H1 (cell line): Measurements from ENCODE around the gene NCKAP1. TPM values are rescaled to one million over a fixed set of nuclear protein-coding genes. Genes with fewer than 3 reads are reported as not detected.

Experiments
- CTCF ChIA-PET: fragments of 300-600 bp; sonication (Branson Sonifier 250); formaldehyde crosslinking; loops from one replicate; lab custom pipeline; 2021; ENCODE audit not compliant: partially characterized antibody; lab: Charles Lee
- POLR2A ChIA-PET: fragments of 300-600 bp; sonication (Branson Sonifier 250); formaldehyde crosslinking; loops from one replicate; lab custom pipeline; 2021; ENCODE audit warnings: inconsistent platforms; ENCODE audit not compliant: partially characterized antibody; lab: Charles Lee
- DNase-seq, 2 experiments: peaks; one replicate each; pipeline versions ENCODE4 v3.0.0 to v3.0.0-alpha.2; 2010 to 2022; ENCODE audit warnings: low spot score in 2 of 2, low read depth in 1 of 2, mixed read lengths in 1 of 2
- FAIRE-seq: peaks from 2 replicates; lab custom pipeline; 2011; peaks lifted over from hg19 to GRCh38; lab: Jason Lieb, UNC
- H2AFZ ChIP-seq: 2 replicates; pipeline ENCODE4 v1.8.1; 2012; ENCODE audit warnings: low read length, inconsistent platforms
- H2AK5ac ChIP-seq: 2 replicates; pipeline ENCODE4 v1.6.1; 2013; ENCODE audit warnings: low read depth, low read length
- H2BK120ac ChIP-seq: replicated peaks from 2 replicates; pipeline ENCODE3; 2013; ENCODE audit warnings: low read depth, low read length, inconsistent platforms
- H2BK12ac ChIP-seq: 2 replicates; pipeline ENCODE4 v1.6.1; 2013; ENCODE audit warnings: low read depth, low read length
- H2BK15ac ChIP-seq: 2 replicates; pipeline ENCODE4 v1.6.1; 2013; ENCODE audit warnings: low read length
- H2BK20ac ChIP-seq: 2 replicates; pipeline ENCODE4 v1.6.1; 2013; ENCODE audit warnings: low read length
- H2BK5ac ChIP-seq: 2 replicates; pipeline ENCODE4 v1.6.1; 2013; ENCODE audit warnings: low read depth, low read length
- H3K14ac ChIP-seq: 2 replicates; pipeline ENCODE4 v1.6.1; 2013; ENCODE audit warnings: inconsistent platforms; ENCODE audit not compliant: insufficient read length
- H3K18ac ChIP-seq: 2 replicates; pipeline ENCODE4 v1.6.1; 2013; ENCODE audit warnings: low read length; ENCODE audit errors: extremely low read depth
- H3K23ac ChIP-seq: 2 replicates; pipeline ENCODE4 v1.6.1; 2013; ENCODE audit warnings: inconsistent platforms; ENCODE audit not compliant: insufficient read length
- H3K23me2 ChIP-seq: 2 replicates; pipeline ENCODE4 v1.6.1; 2013; ENCODE audit warnings: low read depth, low read length
- H3K27ac ChIP-seq: 2 replicates; pipeline ENCODE4 v1.6.1; 2011; ENCODE audit warnings: low read depth, low read length, inconsistent platforms
- H3K27me3 ChIP-seq, 4 experiments: replicated peaks in 1 of 4; 1 replicate in 1 of 4; 2 replicates in 3 of 4; pipeline versions ENCODE4 v1.6.1 to v1.8.1; 2011 to 2013; ENCODE audit warnings: low read length in 3 of 4, mild to moderate bottlenecking in 3 of 4, inconsistent platforms in 2 of 4, mixed read lengths in 2 of 4, moderate library complexity in 1 of 4; ENCODE audit not compliant: control insufficient read depth in 3 of 4, insufficient read depth in 3 of 4; ENCODE audit errors: extremely low read depth in 1 of 4
- H3K36me3 ChIP-seq, 4 experiments: 2 replicates each; pipeline versions ENCODE4 v1.6.1 to v1.8.1; 2011 to 2013; ENCODE audit warnings: mild to moderate bottlenecking in 4 of 4, low read length in 3 of 4, moderate library complexity in 2 of 4, control low read depth in 1 of 4, inconsistent platforms in 1 of 4; ENCODE audit not compliant: insufficient read depth in 4 of 4, control insufficient read depth in 2 of 4
- H3K4ac ChIP-seq: replicated peaks from 2 replicates; pipeline ENCODE3; 2013; ENCODE audit warnings: low read length, low read depth, mixed read lengths, inconsistent platforms; ENCODE audit not compliant: insufficient read length
- H3K4me1 ChIP-seq, 4 experiments: replicated peaks in 1 of 4; 1 replicate in 1 of 4; 2 replicates in 3 of 4; pipeline versions ENCODE4 v1.6.1 to v1.8.1; 2011 to 2013; ENCODE audit warnings: low read length in 3 of 4, inconsistent platforms in 2 of 4, mixed read lengths in 1 of 4; ENCODE audit not compliant: insufficient read depth in 4 of 4, control insufficient read depth in 3 of 4
- H3K4me2 ChIP-seq, 2 experiments: 2 replicates each; pipeline versions ENCODE4 v1.6.1 to v1.8.1; 2011 to 2013; ENCODE audit warnings: low read depth in 2 of 2, low read length in 2 of 2, control low read depth in 1 of 2, inconsistent platforms in 1 of 2, mild to moderate bottlenecking in 1 of 2; ENCODE audit not compliant: insufficient read depth in 1 of 2
- H3K4me3 ChIP-seq, 4 experiments: fragments of 200-600, 300-600 bp in 1 of 4; sonication (generic), shearing (Covaris generic), sonication (Bioruptor Twin) in 1 of 4; 2 replicates each; pipeline versions ENCODE4 v1.5.1 to v1.8.1; 2011 to 2016; ENCODE audit warnings: low read length in 4 of 4, low read depth in 3 of 4, control low read depth in 2 of 4, inconsistent platforms in 2 of 4, mild to moderate bottlenecking in 2 of 4, mixed read lengths in 1 of 4, moderate library complexity in 1 of 4; ENCODE audit not compliant: insufficient read depth in 2 of 4; ENCODE audit errors: extremely low read depth in 1 of 4
- H3K56ac ChIP-seq: replicated peaks from 2 replicates; pipeline ENCODE3; 2013; ENCODE audit warnings: low read depth, mild to moderate bottlenecking, mixed read lengths, low read length, inconsistent platforms; ENCODE audit not compliant: insufficient read length
- H3K79me1 ChIP-seq: 2 replicates; pipeline ENCODE4 v1.6.1; 2013; ENCODE audit warnings: low read depth, low read length, control low read depth
- H3K79me2 ChIP-seq, 2 experiments: 2 replicates each; pipeline versions ENCODE4 v1.6.1 to v1.8.1; 2012 to 2013; ENCODE audit warnings: low read length in 2 of 2, mild to moderate bottlenecking in 2 of 2, inconsistent platforms in 1 of 2; ENCODE audit not compliant: insufficient read depth in 2 of 2, control insufficient read depth in 1 of 2
- H3K9ac ChIP-seq, 4 experiments: replicated peaks in 1 of 4; 1 replicate in 1 of 4; 2 replicates in 3 of 4; pipeline versions ENCODE4 v1.6.1 to v1.8.1; 2011 to 2013; ENCODE audit warnings: low read depth in 3 of 4, low read length in 3 of 4, control low read depth in 2 of 4, mild to moderate bottlenecking in 2 of 4, moderate library complexity in 2 of 4, inconsistent platforms in 1 of 4; ENCODE audit errors: extremely low read depth in 1 of 4
- H3K9me3 ChIP-seq, 2 experiments: 2 replicates each; pipeline versions ENCODE4 v1.6.1 to v1.8.1; 2012 to 2013; ENCODE audit warnings: mild to moderate bottlenecking in 2 of 2, moderate library complexity in 2 of 2, control low read depth in 1 of 2, inconsistent platforms in 1 of 2, low read depth in 1 of 2, low read length in 1 of 2, mixed read lengths in 1 of 2; ENCODE audit not compliant: insufficient read depth in 2 of 2
- H4K20me1 ChIP-seq, 2 experiments: replicated peaks in 1 of 2; 2 replicates each; pipeline versions ENCODE3 to v1.8.1; 2011 to 2013; ENCODE audit warnings: inconsistent platforms in 2 of 2, low read length in 2 of 2, mild to moderate bottlenecking in 1 of 2; ENCODE audit not compliant: insufficient read depth in 2 of 2, control insufficient read depth in 1 of 2
- H4K5ac ChIP-seq: 2 replicates; pipeline ENCODE4 v1.6.1; 2013; ENCODE audit warnings: low read length, low read depth, mixed read lengths, inconsistent platforms; ENCODE audit not compliant: insufficient read length
- H4K8ac ChIP-seq: 2 replicates; pipeline ENCODE4 v1.8.0; 2013; ENCODE audit warnings: mild to moderate bottlenecking, moderate library complexity, low read length, inconsistent platforms; ENCODE audit not compliant: insufficient read depth; ENCODE audit errors: extremely low read depth
- H4K91ac ChIP-seq: replicated peaks from 2 replicates; pipeline ENCODE3; 2013; ENCODE audit warnings: low read length, mixed read lengths, inconsistent platforms; ENCODE audit not compliant: insufficient read length
- BCL11A ChIP-seq, 2 experiments: IDR thresholded peaks; one replicate each; pipeline ENCODE4 v1.6.1; 2011; ENCODE audit warnings: low read depth in 2 of 2, low read length in 2 of 2, mild to moderate bottlenecking in 2 of 2
- CHD2 ChIP-seq: IDR thresholded peaks from 2 replicates; pipeline ENCODE4 v1.6.1; 2012; ENCODE audit warnings: low read length, improper control_type of control experiment
- CREB1 ChIP-seq: IDR thresholded peaks from 2 replicates; pipeline ENCODE4 v1.6.1; 2012; ENCODE audit warnings: inconsistent platforms
- CTCF ChIP-seq, 3 experiments: IDR thresholded peaks; 1 replicate in 2 of 3; 2 replicates in 1 of 3; pipeline versions ENCODE4 v1.5.1 to v1.6.1; 2011; ENCODE audit warnings: low read length in 3 of 3, mild to moderate bottlenecking in 3 of 3, inconsistent platforms in 2 of 3, low read depth in 1 of 3, moderate library complexity in 1 of 3; ENCODE audit not compliant: insufficient read depth in 1 of 3; ENCODE audit errors: control extremely low read depth in 1 of 3
- EP300 ChIP-seq, 2 experiments: IDR thresholded peaks; 1 replicate in 1 of 2; 2 replicates in 1 of 2; pipeline ENCODE4 v1.6.1; 2011 to 2012; ENCODE audit warnings: low read depth in 2 of 2, low read length in 2 of 2, mild to moderate bottlenecking in 2 of 2, borderline replicate concordance in 1 of 2, inconsistent platforms in 1 of 2, moderate library complexity in 1 of 2
- JUND ChIP-seq: IDR thresholded peaks from 2 replicates; pipeline ENCODE4 v1.6.1; 2011; ENCODE audit warnings: mild to moderate bottlenecking, improper control_type of control experiment, low read length
- KDM4A ChIP-seq: IDR thresholded peaks from one replicate; pipeline ENCODE4 v1.7.1; 2012; ENCODE audit warnings: low read depth, mild to moderate bottlenecking, moderate library complexity, low read length, inconsistent platforms; ENCODE audit not compliant: severe bottlenecking
- KDM5A ChIP-seq: fragments of 200-600 bp; IDR thresholded peaks from 2 replicates; pipeline ENCODE4 v1.7.1; 2012; ENCODE audit warnings: mild to moderate bottlenecking, low read length, inconsistent platforms, mixed read lengths
- NRF1 ChIP-seq: IDR thresholded peaks from 2 replicates; pipeline ENCODE4 v1.6.1; 2011; ENCODE audit warnings: mild to moderate bottlenecking, low read depth, low read length, improper control_type of control experiment
- SIX5 ChIP-seq: IDR thresholded peaks from 2 replicates; pipeline ENCODE4 v1.6.1; 2011; ENCODE audit warnings: mild to moderate bottlenecking, low read depth, low read length
- TBP ChIP-seq: IDR thresholded peaks from 2 replicates; pipeline ENCODE4 v1.6.1; 2011; ENCODE audit warnings: low read depth, low read length, improper control_type of control experiment
- TEAD4 ChIP-seq: IDR thresholded peaks from 2 replicates; pipeline ENCODE4 v1.6.1; 2012; ENCODE audit warnings: low read depth, low read length, inconsistent platforms, mixed read lengths
- YY1 ChIP-seq: IDR thresholded peaks from 2 replicates; pipeline ENCODE4 v1.6.1; 2011; ENCODE audit warnings: low read depth, mild to moderate bottlenecking, low read length
- ZNF274 ChIP-seq: IDR thresholded peaks from 2 replicates; pipeline ENCODE4 v1.7.0; 2012; ENCODE audit warnings: low read length, borderline replicate concordance; ENCODE audit errors: extremely low read depth
- WGBS, 2 experiments: shearing (Covaris generic) in 1 of 2; methylation state at CpG; one replicate each; pipeline versions ENCODE4 v1.1.6 to v1.1.7; 2013 to 2015; ENCODE audit warnings: low lambda C conversion rate in 2 of 2, mixed read lengths in 2 of 2, inconsistent platforms in 1 of 2, low coverage in 1 of 2, missing lambda C conversion rate in 1 of 2; ENCODE audit not compliant: insufficient replicate concordance in 2 of 2, insufficient coverage in 1 of 2, insufficient read length in 1 of 2; ENCODE audit errors: extremely low coverage in 1 of 2, missing lambda C conversion rate in 1 of 2; 5-methylcytosine and 5-hydroxymethylcytosine counted together
- polyA plus RNA-seq, 7 experiments: library from polyadenylated mRNA; depleted of rRNA in 3 of 7; stranded (reverse) in 5 of 7; unstranded in 2 of 7; fragments of >200 nt in 5 of 7; fragments of 200-250 nt in 2 of 7; gene quantifications; 1 replicate in 5 of 7; 2 replicates in 1 of 7; 4 replicates in 1 of 7; pipeline versions ENCODE4 v1.2.1 to v1.2.3, GENCODE V29; 2011 to 2013; ENCODE audit warnings: missing spikeins in 2 of 7, mixed read lengths in 2 of 7
- total RNA-seq: library from RNA; stranded (reverse); fragmentation: NEBNext Ultra II Directional; extraction: Animal tissue kit (Norgen Biotek cat#: 25700); gene quantifications from 2 replicates; pipeline ENCODE4 v1.2.1, GENCODE V29; 2021

Gene NCKAP1
- total and polyA plus RNA-seq, 2 of the 8 experiments (the other 6 are each of a cell fraction or from before 2014, with no cell fraction given) = 90.8 to 173 TPM

GRCh38 chr2:182885771-182886170 is 152.5 kb downstream of the NCKAP1 start:
- Histone ChIP-seq H2AK5ac (no peak overlapping the region), H3K4me1 (no peaks in the 10 kb centered on the region), H3K79me1 (no peaks in the 10 kb centered on the region), H3K56ac (no peak overlapping the region), H3K23me2 (no peaks in the 10 kb centered on the region), H2AFZ (no peak overlapping the region), H2BK5ac (no peak overlapping the region), H2BK20ac (no peak overlapping the region), H3K27me3 (no peaks in the 10 kb centered on the region), H4K8ac (no peak overlapping the region), H3K4ac (no peak overlapping the region), H3K14ac (no peak overlapping the region), H3K79me2 (no peaks in the 10 kb centered on the region), H3K4me3 (no peak overlapping the region), H4K5ac (no peak overlapping the region), H4K91ac (no peak overlapping the region), H3K4me2 (no peak overlapping the region), H3K36me3 (no peaks in the 10 kb centered on the region), H3K9me3 (no peaks in the 10 kb centered on the region), H3K9ac (no peak overlapping the region; a peak in 1 of 7 replicates), H3K27ac (no peak overlapping the region), H4K20me1 (no peaks in the 10 kb centered on the region), H2BK120ac (no peak overlapping the region), H3K18ac (no peak overlapping the region), H2BK15ac (no peak overlapping the region), H2BK12ac (no peak overlapping the region), H3K23ac (no peak overlapping the region)
- no peak for TF ChIP-seq ZNF274
- TF ChIP-seq NRF1 = no peak
- TF ChIP-seq TEAD4 = no peak
- no peak for TF ChIP-seq KDM5A
- no peak for TF ChIP-seq KDM4A
- no peak for TF ChIP-seq SIX5
- TF ChIP-seq CTCF (IDR thresholded peaks at IDR 0.05; ENCODE audit: control extremely low read depth in 1 of 3, insufficient read depth in 1 of 3, low read depth in 1 of 3, low read length in 3 of 3) = no peak
- no peak for TF ChIP-seq BCL11A (IDR thresholded peaks at IDR 0.05; ENCODE audit: low read depth in 2 of 2, low read length in 2 of 2)
- no peak for TF ChIP-seq CREB1
- TF ChIP-seq YY1 = no peak
- no peak for TF ChIP-seq EP300 (IDR thresholded peaks at IDR 0.05; ENCODE audit: borderline replicate concordance in 1 of 2, low read depth in 2 of 2, low read length in 2 of 2)
- TF ChIP-seq CHD2 = no peak
- TF ChIP-seq JUND = no peak
- TF ChIP-seq TBP = no peak
- CTCF ChIA-PET = no interaction called here
- 93% methylated on average over 1 of the region's 1 CpG; no CpG with 5 or more reads in 1 of the 2 experiments for WGBS, 2 experiments
- DNase-seq (no peak), FAIRE-seq (no peak)
- POLR2A ChIA-PET = no interaction called here
